GM19328 (cell line): ENCODE measurements around the gene PTX3.

Source experiments
- ATAC-seq: cut with Tn5 transposase; IDR thresholded peaks from one replicate; pipeline ENCODE4 v1.9.1; 2021; ENCODE audit warnings: mild to moderate bottlenecking, moderate library complexity; ENCODE audit not compliant: unreplicated experiment

Gene PTX3

DNA sequence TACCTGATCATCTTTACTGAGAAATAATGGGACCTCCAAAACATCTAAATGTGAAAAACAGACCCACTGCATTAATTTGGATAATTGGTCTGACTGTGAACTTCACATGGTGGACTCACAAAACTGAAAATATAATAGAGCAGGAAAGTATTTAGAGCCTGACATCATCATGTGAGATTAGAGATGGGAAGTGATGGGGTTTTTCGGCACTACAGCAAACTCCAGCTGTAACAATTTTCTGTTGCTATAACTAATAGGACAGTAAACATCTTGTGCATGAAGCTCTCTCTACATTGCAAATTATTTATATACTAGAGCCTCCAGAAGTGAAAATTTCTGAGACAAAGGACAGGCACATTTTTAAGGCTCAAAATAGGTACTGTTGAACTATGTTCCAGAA lies 34.4 kb downstream of the PTX3 start:
- ATAC-seq: no peak

DNA sequence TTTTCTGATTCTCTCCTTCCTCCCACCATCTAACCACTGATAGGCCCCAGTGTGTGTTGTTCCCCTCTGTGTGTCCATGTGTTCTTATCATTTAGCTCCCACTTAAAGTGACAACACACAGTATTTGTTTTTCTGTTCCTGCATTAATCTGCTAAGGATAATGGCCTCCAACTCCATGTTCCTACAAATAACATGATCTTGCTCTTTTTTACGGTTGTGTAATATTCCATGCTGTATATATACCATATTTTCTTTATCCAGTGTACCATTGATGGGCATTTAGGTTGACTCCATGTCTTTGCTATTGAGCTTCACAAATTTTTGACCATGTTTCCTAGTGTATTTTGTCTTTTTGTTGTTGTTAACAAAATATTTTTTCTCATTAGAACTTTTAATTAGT lies 36.0 kb downstream of the PTX3 start:
- no peak for ATAC-seq

DNA sequence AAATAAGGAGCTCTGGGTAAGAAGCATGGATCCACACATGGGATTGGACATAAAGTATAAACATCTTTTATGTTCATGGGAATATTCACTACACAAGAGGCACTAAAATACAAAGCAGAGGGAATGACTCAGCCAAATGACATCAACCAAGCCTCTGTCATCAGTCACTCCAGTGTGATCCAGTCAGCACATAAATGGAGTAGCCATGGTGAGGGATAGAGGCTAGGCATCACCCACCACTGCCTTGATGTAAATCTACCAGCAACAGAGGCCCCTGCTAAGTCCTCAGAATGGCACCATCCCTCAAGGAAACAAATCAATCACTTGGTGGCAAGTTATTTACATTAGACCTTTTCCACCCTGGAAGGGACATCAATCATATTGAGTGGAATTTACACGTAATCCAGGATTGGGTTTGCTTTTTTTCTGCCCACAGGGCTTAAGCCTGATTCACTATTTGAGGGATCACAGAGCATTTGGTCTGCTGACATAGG lies 39.3 kb downstream of the PTX3 start:
- no peak for ATAC-seq

DNA sequence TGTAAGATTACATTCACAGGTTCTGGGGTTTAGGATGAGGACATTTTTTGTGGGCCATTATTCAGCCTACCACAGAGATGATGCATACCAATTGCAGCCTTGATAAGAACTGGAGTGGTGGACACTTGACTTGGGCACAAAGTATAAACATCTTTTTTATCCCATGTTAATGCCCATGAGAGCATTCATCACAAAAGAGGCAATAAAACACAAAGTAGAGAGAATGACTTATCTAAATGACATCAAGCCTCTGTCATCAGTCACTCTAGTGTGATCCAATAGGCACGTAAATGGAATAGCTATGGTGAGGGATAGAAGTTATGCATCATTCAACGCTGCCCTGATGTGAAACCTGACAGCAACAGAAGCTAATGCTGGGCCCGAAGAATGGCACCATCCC lies 40.8 kb downstream of the PTX3 start:
- no peak for ATAC-seq

DNA sequence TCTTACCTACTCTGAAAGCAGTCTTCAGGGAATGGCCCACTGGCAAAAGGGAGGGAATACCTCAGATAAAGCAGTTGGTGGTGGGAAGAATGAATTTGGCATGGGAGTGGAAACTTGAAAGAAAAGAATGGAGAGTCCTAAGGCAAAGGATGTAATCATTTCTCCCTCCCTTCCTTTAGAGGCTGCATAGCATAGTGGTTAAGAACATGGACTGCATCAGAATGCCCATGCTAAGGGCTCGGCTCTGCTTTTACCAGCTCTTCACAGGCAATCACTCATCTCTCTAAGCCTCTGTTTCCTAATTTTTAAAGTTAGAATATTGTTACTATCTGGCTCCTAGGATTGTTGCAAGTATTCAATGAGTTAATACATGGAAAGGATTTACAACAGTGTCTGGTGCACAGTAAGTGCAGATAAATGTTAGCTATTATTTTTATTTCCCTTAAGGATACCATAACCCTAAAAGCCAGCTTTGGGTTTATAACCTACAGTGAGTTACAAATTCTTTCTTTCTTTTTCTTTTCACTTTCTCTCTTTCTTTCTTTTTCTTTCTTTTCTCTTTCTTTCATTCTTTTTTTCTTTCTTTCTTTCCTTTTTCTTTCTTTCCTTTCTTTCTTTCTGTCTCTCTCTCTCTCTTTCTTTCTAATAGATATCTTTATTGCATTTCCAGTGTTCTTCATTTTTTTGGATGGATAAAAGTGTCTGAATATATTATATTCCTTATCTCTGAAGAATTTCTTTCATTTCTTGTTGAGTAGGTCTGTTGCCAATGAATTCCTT lies 43.0 kb downstream of the PTX3 start:
- no peak for ATAC-seq

DNA sequence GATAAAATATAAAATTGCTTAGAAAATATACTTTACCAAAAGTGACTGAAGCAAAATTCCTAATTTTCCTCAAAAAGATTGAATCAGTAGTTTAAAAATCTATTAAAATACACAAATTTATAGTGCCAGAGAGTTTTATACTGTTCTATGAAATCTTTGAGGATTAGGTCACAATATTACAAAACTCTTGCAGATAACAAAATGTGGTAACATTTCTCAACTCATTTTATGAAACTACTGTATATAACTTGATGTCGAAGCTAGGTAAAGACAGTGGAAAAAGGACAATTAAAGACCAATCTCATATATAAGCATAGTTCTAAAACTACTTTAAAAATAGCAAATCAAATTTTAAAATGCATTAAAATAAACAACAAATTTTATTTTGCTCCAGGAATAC lies 50.7 kb downstream of the PTX3 start:
- ATAC-seq: no peak

DNA sequence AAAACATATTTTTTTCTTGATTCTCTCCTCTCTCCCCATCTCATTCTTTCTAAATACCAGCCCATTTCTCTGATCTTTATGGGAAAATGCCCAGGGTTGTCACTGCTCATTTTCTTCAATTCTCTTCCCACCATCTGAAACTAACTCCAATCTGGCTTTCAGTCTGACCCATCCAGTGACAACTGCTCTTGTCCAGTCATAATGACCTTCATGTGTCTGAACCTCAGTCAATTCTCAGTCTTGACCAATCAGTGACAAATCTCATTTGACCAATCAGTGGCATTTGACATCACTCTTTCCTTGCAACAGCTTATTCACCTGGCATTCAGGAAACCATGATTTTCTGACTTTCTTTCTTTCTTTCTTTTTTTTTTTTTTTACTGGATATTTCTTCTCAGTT lies 51.5 kb downstream of the PTX3 start:
- ATAC-seq: no peak

DNA sequence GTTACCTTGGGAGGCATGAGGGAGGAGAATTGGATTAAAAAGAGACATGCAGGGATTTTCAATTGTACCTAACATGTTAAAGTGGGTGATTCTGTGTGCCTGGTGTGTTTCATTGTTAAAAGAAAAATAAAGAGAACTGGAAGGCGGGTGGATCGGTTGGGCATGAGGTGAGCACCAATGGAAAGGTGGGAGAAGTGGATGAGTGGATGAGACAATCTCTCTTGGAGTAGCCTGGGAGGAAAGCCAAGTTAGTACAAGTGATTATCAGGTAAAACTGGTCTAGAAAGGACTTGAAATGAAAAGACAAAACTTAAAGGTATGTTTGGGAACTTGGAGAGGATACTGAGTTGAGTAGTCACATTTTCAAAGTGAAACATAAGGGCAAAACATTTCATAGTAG lies 54.5 kb downstream of the PTX3 start:
- no peak for ATAC-seq
